GM21390 (cell line): ENCODE data around the gene RPRD1A.
A peak's percentile ranks its signal among the peaks of the same experiment; 100 is the strongest.
"Not testable (repeated sequence)": the region's sequence is repeated elsewhere in the genome, so short reads cannot be mapped to it uniquely, and the experiment has no call there.

Experiments used
- ATAC-seq: cut with Tn5 transposase; IDR thresholded peaks from one replicate; pipeline ENCODE4 v1.9.1; 2021; ENCODE audit not compliant: unreplicated experiment

The RPRD1A gene

GRCh38 chr18:35972197-35973000, 95.0 kb downstream of the RPRD1A start, which contains the start of gene RMP24:
Gene RMP24, plus strand, starts transcription at chr18:35972679.
- ATAC-seq: peak; percentile 90

GRCh38 chr18:35971661-35972196, 95.6 kb downstream of the RPRD1A start:
- ATAC-seq: peak; percentile 14

GRCh38 chr18:35969676-35970075, 97.7 kb downstream of the RPRD1A start:
- ATAC-seq: no peak

- ATAC-seq: no peak
Observed at GRCh38 chr18:35968278-35968880, 99.0 kb downstream of the RPRD1A start.

GRCh38 chr18:35967866-35968265, 99.5 kb downstream of the RPRD1A start:
- not testable (repeated sequence) for ATAC-seq

- ATAC-seq: no peak
Observed at GRCh38 chr18:35964319-35964718, 103.0 kb downstream of the RPRD1A start.

- no peak for ATAC-seq
Observed at GRCh38 chr18:35962320-35962719, 105.0 kb downstream of the RPRD1A start.

GRCh38 chr18:35956226-35956625, 111.1 kb downstream of the RPRD1A start:
- no peak for ATAC-seq

- ATAC-seq: peak; percentile 84
Observed at GRCh38 chr18:35953688-35954087, 113.7 kb downstream of the RPRD1A start.

- ATAC-seq: no peak
Observed at GRCh38 chr18:35950628-35950982, 116.8 kb downstream of the RPRD1A start.

- ATAC-seq: peak; percentile 64
Observed at GRCh38 chr18:35949903-35950627, 117.3 kb downstream of the RPRD1A start.

GRCh38 chr18:35949090-35949489, 118.3 kb downstream of the RPRD1A start:
- no peak for ATAC-seq

- ATAC-seq: no peak
Observed at GRCh38 chr18:35948080-35948479, 119.3 kb downstream of the RPRD1A start.

- ATAC-seq: no peak
Observed at GRCh38 chr18:35942661-35943060, 124.7 kb downstream of the RPRD1A start.

GRCh38 chr18:35942133-35942532, 125.2 kb downstream of the RPRD1A start:
- ATAC-seq: no peak

- ATAC-seq: no peak
Observed at GRCh38 chr18:35941299-35941698, 126.1 kb downstream of the RPRD1A start.
